HL-60/S4 treated with retinoic acid at 250 ng/mL for 4 days and 3 days (cell line): ENCODE measurements around the gene COQ4.
"Not testable (repeated sequence)": the region's sequence is repeated elsewhere in the genome, so short reads cannot be mapped to it uniquely, and the experiment has no call there.

Experiments
- in situ Hi-C: fragments of 300-500 bp; cut with MboI; formaldehyde crosslinking; loops from 2 replicates; pipeline ENCODE4 v1.7.0; 2022; ENCODE audit warnings: low sequenced_read_pairs

The COQ4 gene

GRCh38 chr9:128298535-128299482 is 23.8 kb upstream of the COQ4 start:
- in situ Hi-C loops = loop anchor here (10.0 kb wide), 1 partner anchor 116 kb away; no protein-coding TSS in a partner anchor

- in situ Hi-C loops = no loop called here
These were observed 18.3 kb upstream of the COQ4 start for GRCh38 chr9:128304136-128304970.

DNA sequence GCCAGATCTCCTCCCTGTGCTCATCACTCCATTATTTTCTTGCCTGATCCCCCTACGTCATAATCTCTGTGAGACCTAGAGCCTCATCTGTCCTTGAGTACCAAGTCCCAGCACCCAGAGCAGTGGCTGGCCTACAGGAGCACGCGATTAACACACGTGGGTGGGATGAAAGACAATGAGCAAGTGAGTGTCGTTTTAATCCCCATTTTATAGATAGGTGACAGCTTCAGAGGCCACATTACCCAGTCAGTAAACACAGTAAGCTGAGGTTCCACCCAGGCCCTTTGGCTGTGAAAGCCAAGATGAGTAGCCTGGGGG is 17.7 kb upstream of the COQ4 start:
- in situ Hi-C loops = no loop called here

DNA sequence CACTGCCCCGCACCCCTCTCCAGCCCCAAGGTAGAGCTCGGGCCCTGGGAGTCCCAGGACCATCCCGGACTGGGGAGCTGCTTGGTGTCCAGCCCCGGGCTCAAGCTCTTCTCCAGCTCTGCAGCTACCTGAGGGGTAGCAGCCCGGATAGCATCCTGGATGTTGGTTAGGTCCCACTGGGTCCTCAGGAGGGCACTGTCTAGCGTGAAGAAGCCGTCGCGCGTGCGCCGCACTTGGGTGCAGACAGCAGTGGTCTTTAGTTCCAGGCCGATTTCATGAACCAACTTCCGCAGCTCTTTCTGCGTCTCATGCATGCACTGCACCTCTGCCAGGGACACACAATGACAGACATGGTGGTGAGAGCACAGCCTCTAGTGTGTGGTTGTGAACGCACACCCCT is 13.1 kb upstream of the COQ4 start:
- in situ Hi-C loops = no loop called here

DNA sequence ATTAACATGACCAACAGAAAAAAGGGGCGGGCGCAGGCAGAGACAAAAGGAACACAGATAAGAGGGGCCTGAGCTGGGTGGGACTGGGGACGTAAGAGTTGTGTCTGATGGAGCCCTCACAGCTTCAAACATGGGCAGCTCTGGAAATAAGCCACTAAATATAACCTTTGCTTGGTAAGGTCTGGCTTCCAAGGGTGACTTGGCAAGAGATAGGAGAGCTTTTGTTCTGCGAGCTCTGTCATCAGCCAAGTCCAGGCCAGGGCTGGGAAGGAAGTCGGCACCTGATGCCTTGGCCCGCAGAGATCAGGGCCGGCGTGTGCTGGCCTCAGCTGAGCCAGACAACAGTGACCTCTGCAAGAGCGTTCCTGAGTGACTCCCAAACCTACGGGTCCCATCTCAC is 12.2 kb upstream of the COQ4 start:
- in situ Hi-C loops = no loop called here

DNA sequence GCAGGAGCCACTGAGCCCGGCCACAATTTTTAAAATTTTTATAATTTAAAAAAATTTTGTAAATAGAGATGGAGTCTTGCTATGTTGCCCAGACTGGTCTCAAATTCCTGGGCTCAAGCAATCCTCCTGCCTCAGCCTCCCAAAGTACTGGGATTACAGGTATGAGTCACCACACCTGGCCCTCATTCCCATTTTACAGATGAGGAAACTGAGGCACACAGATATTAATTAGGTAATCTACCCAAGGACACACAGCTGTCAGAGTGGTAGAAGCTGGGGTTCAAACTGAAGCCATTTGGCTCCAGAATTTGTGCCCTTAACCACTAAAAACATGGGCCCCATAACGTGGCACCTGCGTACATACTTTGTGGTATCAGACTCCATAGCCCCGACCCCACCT is 7.9 kb upstream of the COQ4 start:
- in situ Hi-C loops = no loop called here

GRCh38 chr9:128316421-128316820 is 6.2 kb upstream of the COQ4 start:
- in situ Hi-C loops = no loop called here

- in situ Hi-C loops = no loop called here
These were observed 5.0 kb upstream of the COQ4 start for GRCh38 chr9:128317629-128318028.

- in situ Hi-C loops = no loop called here
These were observed 1.3 kb upstream of the COQ4 start for GRCh38 chr9:128321343-128321742.

DNA sequence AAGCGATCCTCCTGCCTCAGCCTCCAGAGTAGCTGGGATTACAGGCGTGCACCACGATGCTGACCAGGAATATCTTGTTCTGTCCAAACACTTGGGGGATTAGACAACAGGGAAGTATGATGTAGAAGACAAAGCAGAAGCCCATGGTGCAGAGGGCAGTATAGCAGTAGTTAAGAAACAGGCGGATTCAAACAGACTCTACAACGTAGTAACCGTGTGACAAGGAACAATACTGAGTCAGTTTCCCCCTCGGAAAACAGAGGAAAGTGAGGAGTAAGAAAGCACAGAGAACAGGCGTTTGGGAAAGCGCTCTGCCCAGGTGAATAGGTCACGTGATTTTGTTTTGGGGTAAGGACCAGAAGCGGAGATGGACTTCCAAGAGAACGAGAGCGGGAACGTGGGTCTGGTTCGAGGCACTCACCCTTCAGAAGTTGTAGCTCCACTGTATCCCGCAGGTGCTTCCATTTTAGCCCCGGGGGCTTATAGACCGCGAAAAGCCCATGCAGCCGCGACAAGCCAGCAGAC is 698 bp upstream of the COQ4 start:
- in situ Hi-C loops = no loop called here

DNA sequence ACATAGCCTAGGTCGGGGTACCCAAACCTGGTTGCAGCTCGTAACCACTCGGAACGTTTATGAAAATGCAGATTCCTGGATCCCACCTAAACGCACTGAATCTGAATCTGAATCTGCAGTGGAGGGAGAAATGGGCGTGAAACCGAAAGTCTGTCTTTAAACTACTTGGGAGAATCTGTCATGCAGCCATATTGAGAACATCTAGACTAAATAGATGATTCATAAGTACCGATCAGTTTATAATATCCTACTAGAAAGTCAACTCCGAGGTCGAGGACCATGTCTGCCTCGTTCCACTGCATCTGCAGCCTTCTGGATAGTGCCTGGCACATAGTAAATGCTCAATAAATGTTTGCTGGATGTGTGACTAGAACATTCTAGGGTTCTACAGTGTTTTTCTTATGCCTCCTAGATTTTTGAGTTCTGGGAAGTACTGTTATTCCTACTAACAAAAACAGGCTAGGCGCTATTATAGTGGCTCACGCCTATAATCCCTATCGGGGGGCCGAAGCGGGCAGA is 632 bp downstream of the COQ4 start:
- in situ Hi-C loops = no loop called here

DNA sequence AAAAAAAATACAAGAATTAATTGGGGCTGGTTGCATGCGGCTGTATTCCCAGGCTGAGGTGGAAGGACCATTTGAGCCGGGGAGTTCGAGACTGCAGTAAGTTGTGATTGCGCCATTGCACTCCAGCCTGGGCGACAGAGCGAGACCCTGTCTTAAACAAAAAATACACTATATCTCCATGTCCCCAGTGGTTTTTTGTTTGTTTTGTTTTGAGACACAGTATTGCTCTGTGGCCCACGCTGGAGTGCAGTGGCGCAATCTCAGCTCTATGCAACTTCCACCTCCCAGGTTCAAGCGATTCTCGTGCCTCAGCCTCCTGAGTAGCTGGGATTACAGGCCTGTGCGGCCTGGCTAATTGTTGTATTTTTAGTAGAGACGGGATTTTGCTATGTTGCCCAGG is 1.2 kb downstream of the COQ4 start:
- in situ Hi-C loops = no loop called here

GRCh38 chr9:128324401-128324800 is 1.8 kb downstream of the COQ4 start:
- in situ Hi-C loops = no loop called here

- in situ Hi-C loops = no loop called here
These were observed 3.0 kb downstream of the COQ4 start for GRCh38 chr9:128325629-128326028.

GRCh38 chr9:128333451-128333869 is 10.8 kb downstream of the COQ4 start:
- in situ Hi-C loops = no loop called here

GRCh38 chr9:128335161-128335560 is 12.5 kb downstream of the COQ4 start:
- in situ Hi-C loops = no loop called here

- in situ Hi-C loops = no loop called here
These were observed 13.3 kb downstream of the COQ4 start for GRCh38 chr9:128335914-128336313.

GRCh38 chr9:128337936-128338335 is 15.3 kb downstream of the COQ4 start:
- in situ Hi-C loops = no loop called here

DNA sequence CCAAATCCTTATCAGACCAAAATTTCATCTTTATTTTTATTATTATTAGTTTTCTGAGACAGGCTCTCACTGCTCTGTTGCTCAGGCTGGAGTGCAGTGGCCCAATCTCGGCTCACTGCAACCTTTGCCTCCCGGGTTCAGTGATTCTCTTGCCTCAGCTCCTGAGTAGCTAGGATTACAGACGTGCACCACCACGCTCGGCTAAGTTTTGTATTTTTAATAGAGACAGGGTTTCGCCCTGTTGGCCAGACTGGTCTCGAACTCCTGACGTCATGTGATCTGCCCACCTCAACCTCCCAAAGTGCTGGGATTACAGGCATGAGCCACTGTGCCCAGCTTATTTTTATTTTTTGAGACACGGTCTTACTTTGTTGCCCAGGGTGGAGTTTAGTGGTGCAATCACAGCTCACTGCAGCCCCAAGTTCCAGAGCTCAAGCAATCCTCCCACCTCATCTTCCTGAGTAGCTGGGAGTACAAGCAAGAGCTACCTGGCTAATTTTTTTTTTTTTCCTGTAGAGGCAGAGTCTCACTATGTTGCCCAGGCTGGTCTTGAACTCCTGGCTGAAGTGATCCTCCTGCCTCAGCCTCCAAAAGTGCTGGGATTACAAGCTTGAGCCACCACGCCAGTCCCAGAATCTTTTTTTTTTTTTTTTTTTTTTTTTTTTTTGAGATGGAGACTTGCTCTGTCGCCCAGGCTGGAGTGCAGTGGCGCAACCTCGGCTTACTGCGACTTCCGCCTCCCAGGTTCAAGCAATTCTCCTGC is 16.4 kb downstream of the COQ4 start:
- in situ Hi-C loops = not testable (repeated sequence)

- in situ Hi-C loops = no loop called here
These were observed 17.4 kb downstream of the COQ4 start, which contains the start of gene SLC27A4 for GRCh38 chr9:128339761-128340690. TSS of gene SLC27A4 (plus strand) at chr9:128340527. CDS start at chr9:128343133, 2,606 bp downstream.
